H9 (cell line): ENCODE results near the gene S1PR2. TPM values are rescaled to one million over a fixed set of nuclear protein-coding genes. Genes with fewer than 3 reads are reported as not detected.

ENCODE experiments used
- DNase-seq: peaks from one replicate; pipeline ENCODE4 v3.0.0-alpha.2; 2017
- H2AFZ ChIP-seq: one replicate; pipeline ENCODE4 v1.6.1; 2013; ENCODE audit warnings: mild to moderate bottlenecking, low read length, control low read depth, moderate library complexity
- H2AK5ac ChIP-seq: 2 replicates; pipeline ENCODE4 v1.6.1; 2013; ENCODE audit warnings: low read length, control low read depth, mixed read lengths; ENCODE audit not compliant: insufficient read length
- H2BK120ac ChIP-seq: one replicate; pipeline ENCODE4 v1.6.1; 2013; ENCODE audit warnings: low read depth, mild to moderate bottlenecking, low read length, control low read depth, inconsistent platforms; ENCODE audit not compliant: poor library complexity, severe bottlenecking
- H2BK12ac ChIP-seq: 2 replicates; pipeline ENCODE4 v1.6.1; 2013; ENCODE audit warnings: low read length, control low read depth, mixed read lengths, low read depth; ENCODE audit not compliant: insufficient read length
- H2BK15ac ChIP-seq: 2 replicates; pipeline ENCODE4 v1.6.1; 2013; ENCODE audit warnings: low read depth, low read length, control low read depth
- H2BK20ac ChIP-seq: one replicate; pipeline ENCODE4 v1.6.1; 2013; ENCODE audit warnings: low read depth, mild to moderate bottlenecking, low read length, control low read depth, inconsistent platforms; ENCODE audit not compliant: poor library complexity, severe bottlenecking
- H2BK5ac ChIP-seq: 2 replicates; pipeline ENCODE4 v1.6.1; 2013; ENCODE audit warnings: low read length, control low read depth, mixed read lengths; ENCODE audit not compliant: insufficient read length
- H3K14ac ChIP-seq: 2 replicates; pipeline ENCODE4 v1.6.1; 2013; ENCODE audit warnings: low read length, control low read depth; ENCODE audit not compliant: insufficient read depth
- H3K18ac ChIP-seq: 2 replicates; pipeline ENCODE4 v1.6.1; 2013; ENCODE audit warnings: low read depth, mild to moderate bottlenecking, mixed read lengths, low read length, control low read depth; ENCODE audit not compliant: insufficient read length
- H3K23ac ChIP-seq: 2 replicates; pipeline ENCODE4 v1.6.1; 2013; ENCODE audit warnings: low read length, control low read depth, mixed read lengths, low read depth; ENCODE audit not compliant: insufficient read length
- H3K23me2 ChIP-seq: 2 replicates; pipeline ENCODE4 v1.6.1; 2013; ENCODE audit warnings: low read depth, mild to moderate bottlenecking, mixed read lengths, low read length, control low read depth; ENCODE audit not compliant: insufficient read length, poor library complexity, severe bottlenecking
- H3K27ac ChIP-seq: 2 replicates; pipeline ENCODE4 v1.5.1; 2013; ENCODE audit warnings: low read length, control low read depth, mixed read lengths, low read depth; ENCODE audit not compliant: insufficient read length
- H3K27me3 ChIP-seq: 2 replicates; pipeline ENCODE4 v1.6.1; 2013; ENCODE audit warnings: low read length, control low read depth, inconsistent platforms; ENCODE audit not compliant: insufficient read depth
- H3K4ac ChIP-seq: 2 replicates; pipeline ENCODE4 v1.6.1; 2013; ENCODE audit warnings: low read depth, mild to moderate bottlenecking, control low read depth, inconsistent platforms, low read length, moderate library complexity
- H3K4me1 ChIP-seq: 2 replicates; pipeline ENCODE4 v1.6.1; 2013; ENCODE audit warnings: low read length, control low read depth, inconsistent platforms; ENCODE audit not compliant: insufficient read depth
- H3K4me2 ChIP-seq: 2 replicates; pipeline ENCODE4 v1.6.1; 2013; ENCODE audit warnings: low read length, control low read depth, mixed read lengths; ENCODE audit not compliant: insufficient read length, insufficient read depth
- H3K56ac ChIP-seq: 2 replicates; pipeline ENCODE4 v1.6.1; 2013; ENCODE audit warnings: low read depth, mild to moderate bottlenecking, mixed read lengths, low read length, control low read depth; ENCODE audit not compliant: insufficient read length
- H3K79me1 ChIP-seq: 2 replicates; pipeline ENCODE4 v1.6.1; 2013; ENCODE audit warnings: low read depth, mild to moderate bottlenecking, moderate library complexity, low read length, control low read depth, inconsistent platforms; ENCODE audit not compliant: insufficient read depth, poor library complexity, severe bottlenecking
- H3K79me2 ChIP-seq: 2 replicates; pipeline ENCODE4 v1.6.1; 2013; ENCODE audit warnings: low read length, control low read depth, inconsistent platforms; ENCODE audit not compliant: insufficient read depth
- H3K9ac ChIP-seq: 2 replicates; pipeline ENCODE4 v1.6.1; 2013; ENCODE audit warnings: low read length, control low read depth, mixed read lengths; ENCODE audit not compliant: insufficient read length; ENCODE audit errors: extremely low read depth
- H3K9me3 ChIP-seq: one replicate; pipeline ENCODE4 v1.6.1; 2013; ENCODE audit warnings: low read depth, low read length, inconsistent platforms; ENCODE audit not compliant: control insufficient read depth
- H3T11ph ChIP-seq: one replicate; pipeline ENCODE4 v1.6.1; 2013; ENCODE audit warnings: mild to moderate bottlenecking, low read length, control low read depth, inconsistent platforms
- H4K20me1 ChIP-seq: one replicate; pipeline ENCODE4 v1.6.1; 2013; ENCODE audit not compliant: control insufficient read depth, insufficient read length, insufficient read depth
- H4K5ac ChIP-seq: 2 replicates; pipeline ENCODE4 v1.6.1; 2013; ENCODE audit warnings: low read depth, mild to moderate bottlenecking, mixed read lengths, low read length, control low read depth; ENCODE audit not compliant: insufficient read length
- H4K8ac ChIP-seq: replicated peaks from 2 replicates; pipeline ENCODE4 v1.6.1; 2013; ENCODE audit warnings: low read length, control low read depth, mixed read lengths, low read depth; ENCODE audit not compliant: insufficient read length
- H4K91ac ChIP-seq: 2 replicates; pipeline ENCODE4 v1.6.1; 2013; ENCODE audit warnings: low read depth, mild to moderate bottlenecking, moderate library complexity, mixed read lengths, low read length, control low read depth; ENCODE audit not compliant: insufficient read length
- H3K27ac Mint-ChIP-seq, 3 experiments: 2 replicates in 2 of 3; 3 replicates in 1 of 3; pipeline ENCODE4 v1.8.0; 2020 to 2021; ENCODE audit warnings: mixed read lengths in 3 of 3, mild to moderate bottlenecking in 1 of 3, moderate library complexity in 1 of 3
- H3K27me3 Mint-ChIP-seq: 2 replicates; pipeline ENCODE4 v1.8.0; 2021; ENCODE audit warnings: low read depth, mild to moderate bottlenecking, moderate library complexity, mixed read lengths
- H3K36me3 Mint-ChIP-seq, 3 experiments: 2 replicates in 2 of 3; 3 replicates in 1 of 3; pipeline ENCODE4 v1.8.0; 2020 to 2021; ENCODE audit warnings: low read depth in 3 of 3, mixed read lengths in 3 of 3; ENCODE audit not compliant: insufficient read depth in 1 of 3
- H3K4me1 Mint-ChIP-seq, 2 experiments: 2 replicates each; pipeline ENCODE4 v1.8.0; 2020; ENCODE audit warnings: mixed read lengths in 2 of 2
- H3K4me3 Mint-ChIP-seq, 2 experiments: 2 replicates in 1 of 2; 3 replicates in 1 of 2; pipeline ENCODE4 v1.8.0; 2020 to 2021; ENCODE audit warnings: mild to moderate bottlenecking in 2 of 2, mixed read lengths in 2 of 2, moderate library complexity in 1 of 2
- H3K9me3 Mint-ChIP-seq, 2 experiments: 2 replicates in 1 of 2; 3 replicates in 1 of 2; pipeline ENCODE4 v1.8.0; 2020; ENCODE audit warnings: mild to moderate bottlenecking in 2 of 2, mixed read lengths in 2 of 2, moderate library complexity in 1 of 2
- WGBS: extraction: QIAGEN DNeasy Blood & Tissue Kit; methylation state at CpG from one replicate; pipeline ENCODE4 v1.1.7; 2013; ENCODE audit warnings: missing lambda C conversion rate, low lambda C conversion rate, mixed read lengths; ENCODE audit not compliant: insufficient read length; ENCODE audit errors: extremely low coverage; 5-methylcytosine and 5-hydroxymethylcytosine counted together
- total RNA-seq: library from RNA; stranded (reverse); gene quantifications from 2 replicates; pipeline ENCODE4 v1.2.1, GENCODE V29; 2021
- TF ChIP-seq, protein P1 (sequence below): fragments of 200-600 bp; sonication (generic); conservative IDR thresholded peaks from 3 replicates; pipeline ENCODE4 v1.8.0; 2021; ENCODE audit warnings: antibody characterized with exemption, mild to moderate bottlenecking

S1PR2 gene
- total RNA-seq, 1 experiment from 2014 or later, result 11.5 TPM

DNA sequence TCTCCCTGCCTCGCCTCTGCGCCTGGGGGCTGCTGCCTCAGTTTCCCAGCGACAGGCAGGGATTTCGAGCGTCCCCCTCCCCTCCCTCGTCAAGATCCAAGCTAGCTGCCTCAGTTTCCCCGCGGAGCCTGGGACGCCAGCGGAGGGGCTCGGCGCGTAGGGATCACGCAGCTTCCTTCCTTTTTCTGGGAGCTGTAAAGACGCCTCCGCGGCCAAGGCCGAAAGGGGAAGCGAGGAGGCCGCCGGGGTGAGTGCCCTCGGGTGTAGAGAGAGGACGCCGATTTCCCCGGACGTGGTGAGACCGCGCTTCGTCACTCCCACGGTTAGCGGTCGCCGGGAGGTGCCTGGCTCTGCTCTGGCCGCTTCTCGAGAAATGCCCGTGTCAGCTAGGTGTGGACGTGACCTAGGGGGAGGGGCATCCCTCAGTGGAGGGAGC is 39.1 kb upstream of the S1PR2 start:
- Histone ChIP-seq H2BK12ac (no peak overlapping the region), H3K18ac (peak overlapping the region; percentile 1), H4K8ac (no peak overlapping the region), H3K4me2 (peak overlapping the region; percentile 64), H2BK20ac (no peak overlapping the region), H2BK15ac (peak overlapping the region; percentile 13; the same call in 1 of the 2 replicates), H4K91ac (no peak overlapping the region), H2BK5ac (no peak overlapping the region), H3K27ac (no peak overlapping the region), H3K27me3 (peaks cover 9% of the 10 kb centered on the region; the same call in 1 of the 2 replicates), H3K4ac (no peak overlapping the region), H4K5ac (no peak overlapping the region), H3K23ac (no peak overlapping the region), H2BK120ac (no peak overlapping the region), H3K14ac (no peak overlapping the region), H3K79me1 (no peaks in the 10 kb centered on the region), H2AFZ (no peak overlapping the region), H3K4me1 (no peaks in the 10 kb centered on the region), H4K20me1 (no peaks in the 10 kb centered on the region), H3K9ac (no peak overlapping the region), H2AK5ac (no peak overlapping the region), H3K79me2 (no peaks in the 10 kb centered on the region), H3K23me2 (peaks cover 6% of the 10 kb centered on the region), H3T11ph (no peak overlapping the region), H3K56ac (no peak overlapping the region), H3K9me3 (no peaks in the 10 kb centered on the region)
- no peaks in the 10 kb centered on the region for H3K9me3 Mint-ChIP-seq
- TF ChIP-seq, protein P1, sequence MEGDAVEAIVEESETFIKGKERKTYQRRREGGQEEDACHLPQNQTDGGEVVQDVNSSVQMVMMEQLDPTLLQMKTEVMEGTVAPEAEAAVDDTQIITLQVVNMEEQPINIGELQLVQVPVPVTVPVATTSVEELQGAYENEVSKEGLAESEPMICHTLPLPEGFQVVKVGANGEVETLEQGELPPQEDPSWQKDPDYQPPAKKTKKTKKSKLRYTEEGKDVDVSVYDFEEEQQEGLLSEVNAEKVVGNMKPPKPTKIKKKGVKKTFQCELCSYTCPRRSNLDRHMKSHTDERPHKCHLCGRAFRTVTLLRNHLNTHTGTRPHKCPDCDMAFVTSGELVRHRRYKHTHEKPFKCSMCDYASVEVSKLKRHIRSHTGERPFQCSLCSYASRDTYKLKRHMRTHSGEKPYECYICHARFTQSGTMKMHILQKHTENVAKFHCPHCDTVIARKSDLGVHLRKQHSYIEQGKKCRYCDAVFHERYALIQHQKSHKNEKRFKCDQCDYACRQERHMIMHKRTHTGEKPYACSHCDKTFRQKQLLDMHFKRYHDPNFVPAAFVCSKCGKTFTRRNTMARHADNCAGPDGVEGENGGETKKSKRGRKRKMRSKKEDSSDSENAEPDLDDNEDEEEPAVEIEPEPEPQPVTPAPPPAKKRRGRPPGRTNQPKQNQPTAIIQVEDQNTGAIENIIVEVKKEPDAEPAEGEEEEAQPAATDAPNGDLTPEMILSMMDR, result no peak
- WGBS, result no CpG with 5 or more reads among the region's 37 CpGs
- H3K36me3 Mint-ChIP-seq, result no peaks in the 10 kb centered on the region; a peak in 1 of 7 replicates
- H3K4me1 Mint-ChIP-seq, result 0 out of 4 replicates have a peak, but pooled peaks cover 0 to 6% of the 10 kb centered on the region in 2 experiments
- DNase-seq, result peak; percentile 33
- H3K27me3 Mint-ChIP-seq, result peaks cover 74% of the 10 kb centered on the region
- H3K4me3 Mint-ChIP-seq, result peak overlapping the region; percentile 52 to 74
- H3K27ac Mint-ChIP-seq, result no peak overlapping the region
